Measurements from ENCODE around the gene ACTL6B.
"Not testable (repeated sequence)": the region's sequence is repeated elsewhere in the genome, so short reads cannot be mapped to it uniquely, and the experiment has no call there.

ACTL6B gene

GRCh38 chr7:100655908-100656674 lies at the start of gene ACTL6B:
TSS of gene ACTL6B (minus strand) at chr7:100656448. CDS start at chr7:100656354, 94 bp downstream.
- DNase-seq (ENCODE audit: low spot score) = peak; percentile 80

- DNase-seq (ENCODE audit: low spot score) = peak; percentile 88
These were observed 49.1 kb upstream of the ACTL6B start for GRCh38 chr7:100705320-100705752.

GRCh38 chr7:100701089-100701488 lies 44.8 kb upstream of the ACTL6B start:
- not testable (repeated sequence) for DNase-seq (ENCODE audit: low spot score)

GRCh38 chr7:100699018-100699417 lies 42.8 kb upstream of the ACTL6B start:
- no peak for DNase-seq (ENCODE audit: low spot score)

- DNase-seq (ENCODE audit: low spot score) = no peak
These were observed 39.9 kb upstream of the ACTL6B start for GRCh38 chr7:100696123-100696521.

- DNase-seq (ENCODE audit: low spot score) = peak; percentile 85
These were observed 38.0 kb upstream of the ACTL6B start, which contains the start of gene GIGYF1 for GRCh38 chr7:100694098-100694745. TSS of gene GIGYF1 (minus strand) at chr7:100694250. CDS start at chr7:100688238, 6,012 bp downstream.

GRCh38 chr7:100693312-100694097 lies 37.3 kb upstream of the ACTL6B start:
- no peak for DNase-seq (ENCODE audit: low spot score)

- no peak for DNase-seq (ENCODE audit: low spot score)
These were observed 36.3 kb upstream of the ACTL6B start for GRCh38 chr7:100692578-100692961.

GRCh38 chr7:100691676-100692577 lies 35.7 kb upstream of the ACTL6B start:
- peak; percentile 92 for DNase-seq (ENCODE audit: low spot score)

- no peak for DNase-seq (ENCODE audit: low spot score)
These were observed 33.2 kb upstream of the ACTL6B start for GRCh38 chr7:100689230-100690135.

- DNase-seq (ENCODE audit: low spot score) = no peak
These were observed 32.1 kb upstream of the ACTL6B start for GRCh38 chr7:100688326-100688860.

GRCh38 chr7:100687751-100688300 lies 31.6 kb upstream of the ACTL6B start:
- peak; percentile 53 for DNase-seq (ENCODE audit: low spot score)

- DNase-seq (ENCODE audit: low spot score) = no peak
These were observed 31.0 kb upstream of the ACTL6B start for GRCh38 chr7:100687261-100687660.

GRCh38 chr7:100686822-100687211 lies 30.6 kb upstream of the ACTL6B start:
- DNase-seq (ENCODE audit: low spot score) = no peak

GRCh38 chr7:100686201-100686821 lies 30.1 kb upstream of the ACTL6B start:
- no peak for DNase-seq (ENCODE audit: low spot score)

- DNase-seq (ENCODE audit: low spot score) = no peak
These were observed 29.4 kb upstream of the ACTL6B start for GRCh38 chr7:100685631-100686145.

GRCh38 chr7:100685049-100685605 lies 28.9 kb upstream of the ACTL6B start:
- peak; percentile 11 for DNase-seq (ENCODE audit: low spot score)

GRCh38 chr7:100684534-100685042 lies 28.3 kb upstream of the ACTL6B start:
- peak; percentile 11 for DNase-seq (ENCODE audit: low spot score)
